Measurements from ENCODE around the gene PGBD2. TPM values are rescaled to one million over a fixed set of nuclear protein-coding genes. Genes with fewer than 3 reads are reported as not detected.

PGBD2 gene
- total RNA-seq, 1 experiment from 2014 or later, result 7.0 TPM

GRCh38 chr1:248894837-248895236 lies 11.2 kb upstream of the PGBD2 start:
- Histone ChIP-seq H3K4me3 (ENCODE audit: low read depth, low read length) (no peak overlapping the region), H3K27me3 (replicated peaks; ENCODE audit: control insufficient read depth, insufficient read depth, low read length) (no peaks in the 10 kb centered on the region), H3K36me3 (ENCODE audit: control insufficient read depth, insufficient read depth, low read length) (no peaks in the 10 kb centered on the region), H3K4me1 (peaks cover 5% of the 10 kb centered on the region; the same call in 1 of the 2 replicates), H3K9me3 (no peaks in the 10 kb centered on the region)
- DNase-seq, result no peak
- intact Hi-C loops (cut with micrococcal nuclease; ENCODE audit: unreplicated experiment), result no loop called here
- ChIA-PET CTCF (no interaction called here), POLR2A (no interaction called here)
- no TSS peak for BruUV-seq (replicated peaks)
- Mint-ChIP-seq H3K27me3 (ENCODE audit: insufficient read depth, unreplicated experiment) (peaks cover 4% of the 10 kb centered on the region), H3K4me3 (ENCODE audit: unreplicated experiment) (no peak overlapping the region), H3K36me3 (ENCODE audit: insufficient read depth, unreplicated experiment) (no peaks in the 10 kb centered on the region), H3K4me1 (ENCODE audit: low read depth, unreplicated experiment) (peaks cover 12% of the 10 kb centered on the region), H3K27ac (ENCODE audit: unreplicated experiment) (no peak overlapping the region), H3K9me3 (ENCODE audit: unreplicated experiment) (no peaks in the 10 kb centered on the region)
- TF ChIP-seq, protein P1, sequence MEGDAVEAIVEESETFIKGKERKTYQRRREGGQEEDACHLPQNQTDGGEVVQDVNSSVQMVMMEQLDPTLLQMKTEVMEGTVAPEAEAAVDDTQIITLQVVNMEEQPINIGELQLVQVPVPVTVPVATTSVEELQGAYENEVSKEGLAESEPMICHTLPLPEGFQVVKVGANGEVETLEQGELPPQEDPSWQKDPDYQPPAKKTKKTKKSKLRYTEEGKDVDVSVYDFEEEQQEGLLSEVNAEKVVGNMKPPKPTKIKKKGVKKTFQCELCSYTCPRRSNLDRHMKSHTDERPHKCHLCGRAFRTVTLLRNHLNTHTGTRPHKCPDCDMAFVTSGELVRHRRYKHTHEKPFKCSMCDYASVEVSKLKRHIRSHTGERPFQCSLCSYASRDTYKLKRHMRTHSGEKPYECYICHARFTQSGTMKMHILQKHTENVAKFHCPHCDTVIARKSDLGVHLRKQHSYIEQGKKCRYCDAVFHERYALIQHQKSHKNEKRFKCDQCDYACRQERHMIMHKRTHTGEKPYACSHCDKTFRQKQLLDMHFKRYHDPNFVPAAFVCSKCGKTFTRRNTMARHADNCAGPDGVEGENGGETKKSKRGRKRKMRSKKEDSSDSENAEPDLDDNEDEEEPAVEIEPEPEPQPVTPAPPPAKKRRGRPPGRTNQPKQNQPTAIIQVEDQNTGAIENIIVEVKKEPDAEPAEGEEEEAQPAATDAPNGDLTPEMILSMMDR (IDR thresholded peaks at IDR 0.05; ENCODE audit: insufficient read depth in 1 of 2, low read depth in 1 of 2, low read length in 1 of 2, severe bottlenecking in 1 of 2, unreplicated experiment in 1 of 2), result no peak

GRCh38 chr1:248897412-248898337 lies 8.4 kb upstream of the PGBD2 start:
- no peak for DNase-seq
- peaks cover 11% of the 10 kb centered on the region for H3K27me3 Mint-ChIP-seq (ENCODE audit: insufficient read depth, unreplicated experiment)
- no peaks in the 10 kb centered on the region for H3K36me3 ChIP-seq (ENCODE audit: control insufficient read depth, insufficient read depth, low read length)
- H3K4me1 ChIP-seq, result peaks cover 1% of the 10 kb centered on the region; the same call in 1 of the 2 replicates
- no peaks in the 10 kb centered on the region for H3K27me3 ChIP-seq (replicated peaks; ENCODE audit: control insufficient read depth, insufficient read depth, low read length)
- POLR2A ChIA-PET, result no interaction called here
- H3K9me3 ChIP-seq, result no peaks in the 10 kb centered on the region
- H3K4me3 ChIP-seq (ENCODE audit: low read depth, low read length), result no peak overlapping the region
- H3K4me1 Mint-ChIP-seq (ENCODE audit: low read depth, unreplicated experiment), result peaks cover 6% of the 10 kb centered on the region
- no TSS peak for BruUV-seq (replicated peaks)
- H3K27ac Mint-ChIP-seq (ENCODE audit: unreplicated experiment), result no peak overlapping the region
- intact Hi-C loops (cut with micrococcal nuclease; ENCODE audit: unreplicated experiment), result no loop called here
- no peaks in the 10 kb centered on the region for H3K9me3 Mint-ChIP-seq (ENCODE audit: unreplicated experiment)
- no peaks in the 10 kb centered on the region for H3K36me3 Mint-ChIP-seq (ENCODE audit: insufficient read depth, unreplicated experiment)
- no peak overlapping the region for H3K4me3 Mint-ChIP-seq (ENCODE audit: unreplicated experiment)
- TF ChIP-seq, protein P1 (IDR thresholded peaks at IDR 0.05; ENCODE audit: insufficient read depth in 1 of 2, low read depth in 1 of 2, low read length in 1 of 2, severe bottlenecking in 1 of 2, unreplicated experiment in 1 of 2), result no peak
- CTCF ChIA-PET, result interaction anchor here (0.6 kb wide), 1 partner anchor 9 kb away, joined by 6 read pairs; no protein-coding TSS in a partner anchor

- intact Hi-C loops (cut with micrococcal nuclease; ENCODE audit: unreplicated experiment), result no loop called here
- H3K27me3 Mint-ChIP-seq (ENCODE audit: insufficient read depth, unreplicated experiment), result peaks cover 11% of the 10 kb centered on the region
- CTCF ChIA-PET, result no interaction called here
- TF ChIP-seq, protein P1 (IDR thresholded peaks at IDR 0.05; ENCODE audit: insufficient read depth in 1 of 2, low read depth in 1 of 2, low read length in 1 of 2, severe bottlenecking in 1 of 2, unreplicated experiment in 1 of 2), result no peak
- H3K36me3 Mint-ChIP-seq (ENCODE audit: insufficient read depth, unreplicated experiment), result no peaks in the 10 kb centered on the region
- H3K9me3 Mint-ChIP-seq (ENCODE audit: unreplicated experiment), result no peaks in the 10 kb centered on the region
- Histone ChIP-seq H3K4me3 (ENCODE audit: low read depth, low read length) (no peak overlapping the region), H3K36me3 (ENCODE audit: control insufficient read depth, insufficient read depth, low read length) (no peaks in the 10 kb centered on the region), H3K9me3 (no peaks in the 10 kb centered on the region), H3K4me1 (no peaks in the 10 kb centered on the region), H3K27me3 (replicated peaks; ENCODE audit: control insufficient read depth, insufficient read depth, low read length) (no peaks in the 10 kb centered on the region)
- no peak overlapping the region for H3K27ac Mint-ChIP-seq (ENCODE audit: unreplicated experiment)
- BruUV-seq (replicated peaks), result no TSS peak
- peaks cover 12% of the 10 kb centered on the region for H3K4me1 Mint-ChIP-seq (ENCODE audit: low read depth, unreplicated experiment)
- POLR2A ChIA-PET, result no interaction called here
- DNase-seq, result no peak
- H3K4me3 Mint-ChIP-seq (ENCODE audit: unreplicated experiment), result no peak overlapping the region
Observed at GRCh38 chr1:248900637-248901036, 5.4 kb upstream of the PGBD2 start.
